SK-N-SH (cell line): Measurements from ENCODE around the gene INAVA. TPM values are rescaled to one million over a fixed set of nuclear protein-coding genes. Genes with fewer than 3 reads are reported as not detected.

Source experiments
- CTCF ChIA-PET: fragments of 300-600, 350-600 bp; formaldehyde crosslinking; extraction: SDS; loops from one replicate; lab custom pipeline; 2021; lab: Yijun Ruan, JAX
- POLR2A ChIA-PET: fragments of 350-600 bp; sonication (Branson Sonifier 250); formaldehyde crosslinking; extraction: SDS; loops from one replicate; lab custom pipeline; 2020; ENCODE audit warnings: antibody characterized with exemption, inconsistent platforms; lab: Yijun Ruan, JAX
- DNase-seq: peaks from one replicate; pipeline ENCODE4 v3.0.0; 2012
- H2AFZ ChIP-seq: fragments of 200-600 bp; sonication (generic); 2 replicates; pipeline ENCODE4 v1.8.1; 2016; ENCODE audit warnings: antibody characterized with exemption, mild to moderate bottlenecking, low read depth
- H3F3A ChIP-seq: fragments of 200-600 bp; sonication (generic); replicated peaks from 2 replicates; pipeline ENCODE3; 2016; ENCODE audit warnings: antibody characterized with exemption, mild to moderate bottlenecking; ENCODE audit not compliant: insufficient read depth
- H3K27ac ChIP-seq, 2 experiments: fragments of 200-500 bp in 1 of 2; fragments of 200-600 bp in 1 of 2; sonication (Bioruptor generic) in 1 of 2; sonication (generic), shearing (Covaris generic) in 1 of 2; 2 replicates each; pipeline versions ENCODE4 v1.5.1 to v1.6.1; 2014 to 2016; ENCODE audit warnings: low read depth in 2 of 2, inconsistent platforms in 1 of 2, low read length in 1 of 2, mild to moderate bottlenecking in 1 of 2, mixed read lengths in 1 of 2
- H3K27me3 ChIP-seq: fragments of 200-600 bp; sonication (generic), shearing (Covaris generic); 2 replicates; pipeline ENCODE4 v1.6.1; 2016; ENCODE audit warnings: mixed run types; ENCODE audit not compliant: insufficient read depth
- H3K36me3 ChIP-seq, 2 experiments: fragments of 200-500 bp in 1 of 2; fragments of 200-600 bp in 1 of 2; sonication (Bioruptor generic) in 1 of 2; sonication (generic) in 1 of 2; replicated peaks in 1 of 2; 2 replicates each; pipeline versions ENCODE3 to v1.5.1; 2014 to 2016; ENCODE audit warnings: low read length in 1 of 2, mild to moderate bottlenecking in 1 of 2; ENCODE audit not compliant: insufficient read depth in 2 of 2, control insufficient read depth in 1 of 2
- H3K4me1 ChIP-seq, 2 experiments: fragments of 200-500 bp in 1 of 2; fragments of 200-600 bp in 1 of 2; sonication (Bioruptor generic) in 1 of 2; sonication (generic), shearing (Covaris generic) in 1 of 2; 2 replicates each; pipeline versions ENCODE4 v1.5.1 to v1.6.1; 2014 to 2016; ENCODE audit warnings: low read depth in 1 of 2, low read length in 1 of 2, mixed run types in 1 of 2; ENCODE audit not compliant: insufficient read depth in 2 of 2, control insufficient read depth in 1 of 2
- H3K4me2 ChIP-seq: fragments of 200-600 bp; sonication (generic), shearing (Covaris generic); 2 replicates; pipeline ENCODE4 v1.6.1; 2017; ENCODE audit warnings: mixed run types
- H3K4me3 ChIP-seq, 2 experiments: fragments of 200-500 bp in 1 of 2; fragments of 200-600 bp in 1 of 2; sonication (Bioruptor generic) in 1 of 2; sonication (generic), shearing (Covaris generic) in 1 of 2; 2 replicates each; pipeline versions ENCODE4 v1.5.1 to v1.8.1; 2014 to 2016; ENCODE audit warnings: low read depth in 2 of 2, inconsistent platforms in 1 of 2, low read length in 1 of 2, mild to moderate bottlenecking in 1 of 2, mixed read lengths in 1 of 2, moderate library complexity in 1 of 2
- H3K79me2 ChIP-seq: fragments of 200-600 bp; sonication (generic); 2 replicates; pipeline ENCODE4 v1.8.1; 2017; ENCODE audit warnings: mild to moderate bottlenecking; ENCODE audit not compliant: insufficient read depth
- H3K9ac ChIP-seq: fragments of 200-600 bp; sonication (generic); 2 replicates; pipeline ENCODE4 v1.6.1; 2017; ENCODE audit warnings: mixed run types
- H3K9me2 ChIP-seq: fragments of 200-600 bp; sonication (generic); 2 replicates; pipeline ENCODE4 v1.6.1; 2017; ENCODE audit warnings: mixed run types
- H3K9me3 ChIP-seq: fragments of 200-600 bp; sonication (generic); 2 replicates; pipeline ENCODE4 v1.6.1; 2017; ENCODE audit warnings: mixed run types, mild to moderate bottlenecking, moderate library complexity
- H4K20me1 ChIP-seq: fragments of 200-600 bp; sonication (generic); 2 replicates; pipeline ENCODE4 v1.6.1; 2017; ENCODE audit warnings: mild to moderate bottlenecking, mixed run types; ENCODE audit not compliant: insufficient read depth
- CHD2 ChIP-seq: fragments of 150-350 bp; IDR thresholded peaks from 2 replicates; pipeline ENCODE4 v1.6.1; 2018; ENCODE audit warnings: low read length; ENCODE audit not compliant: partially characterized antibody
- IRF3 ChIP-seq: fragments of 150-350 bp; IDR thresholded peaks from 2 replicates; pipeline ENCODE4 v1.6.1; 2016; ENCODE audit warnings: mild to moderate bottlenecking, low read depth, low read length
- MAX ChIP-seq: IDR thresholded peaks from 2 replicates; pipeline ENCODE4 v1.4.0; 2012; ENCODE audit warnings: low read depth
- NRF1 ChIP-seq: IDR thresholded peaks from 2 replicates; pipeline ENCODE4 v1.6.1; 2012; ENCODE audit warnings: low read depth, mild to moderate bottlenecking, low read length
- SIN3A ChIP-seq: IDR thresholded peaks from 2 replicates; pipeline ENCODE4 v1.6.1; 2012; ENCODE audit warnings: low read depth, mild to moderate bottlenecking, low read length, moderate library complexity, borderline replicate concordance
- TAF1 ChIP-seq: IDR thresholded peaks from 2 replicates; pipeline ENCODE4 v1.6.1; 2012; ENCODE audit warnings: low read depth, mild to moderate bottlenecking, low read length, moderate library complexity, borderline replicate concordance
- TCF12 ChIP-seq: IDR thresholded peaks from 2 replicates; pipeline ENCODE4 v1.4.0; 2012
- TEAD4 ChIP-seq: IDR thresholded peaks from 2 replicates; pipeline ENCODE4 v1.4.0; 2012; ENCODE audit warnings: mild to moderate bottlenecking, borderline replicate concordance; ENCODE audit not compliant: insufficient read depth
- WGBS: methylation state at CpG from one replicate; pipeline ENCODE4 v1.1.6; 2017; ENCODE audit warnings: low lambda C conversion rate; 5-methylcytosine and 5-hydroxymethylcytosine counted together
- polyA plus RNA-seq, 3 experiments: library from polyadenylated mRNA; depleted of rRNA; stranded (reverse); fragments of >200 nt; gene quantifications; 2 replicates each; pipeline ENCODE4 v1.2.3, GENCODE V29; 2012
- TF ChIP-seq, protein P1 (sequence below): fragments of 150-350 bp; IDR thresholded peaks from 2 replicates; pipeline ENCODE4 v1.6.1; 2017; ENCODE audit warnings: antibody characterized with exemption, low read length, low read depth, borderline replicate concordance
- TF ChIP-seq, protein P2 (sequence below): IDR thresholded peaks from 2 replicates; pipeline ENCODE4 v1.4.0; 2012; ENCODE audit warnings: low read depth, borderline replicate concordance
- TF ChIP-seq, protein P3 (sequence below): IDR thresholded peaks from 2 replicates; pipeline ENCODE4 v1.6.1; 2012; ENCODE audit warnings: mild to moderate bottlenecking, low read depth, low read length, moderate library complexity

Gene INAVA
- polyA plus RNA-seq, 1 of the 3 experiments (the other 2 are of a cell fraction) = 0.12 TPM

- POLR2A ChIA-PET = no interaction called here
- Histone ChIP-seq H3K36me3 (no peaks in the 10 kb centered on the region), H3K4me2 (no peak within 1 kb of the TSS), H3K9ac (no peak within 1 kb of the TSS), H3K9me2 (no peaks in the 10 kb centered on the region), H3K4me3 (no peak within 1 kb of the TSS), H3K4me1 (no peaks in the 10 kb centered on the region), H3K27ac (no peak within 1 kb of the TSS), H2AFZ (no peak within 1 kb of the TSS), H3K27me3 (no peaks in the 10 kb centered on the region), H4K20me1 (no peaks in the 10 kb centered on the region), H3K79me2 (no peaks in the 10 kb centered on the region), H3F3A (no peaks in the 10 kb centered on the region), H3K9me3 (no peaks in the 10 kb centered on the region)
- WGBS = 82% methylated on average over 20 of the region's 23 CpGs
- TF ChIP-seq CHD2 (no peak), TEAD4 (no peak)
- CTCF ChIA-PET = no interaction called here
- no peak for DNase-seq
These were observed 22.1 kb upstream of the INAVA start, which contains the start of gene GPR25 for GRCh38 chr1:200872446-200873115. GPR25 (plus strand) TSS chr1:200872981; CDS start chr1:200873038, 57 bp downstream.

- no peak overlapping the region for H3K9ac ChIP-seq
- H3K4me3 ChIP-seq = no peak overlapping the region
- H2AFZ ChIP-seq = no peak overlapping the region
- no peaks in the 10 kb centered on the region for H3K27me3 ChIP-seq
- H3K36me3 ChIP-seq = no peaks in the 10 kb centered on the region
- H3F3A ChIP-seq = no peaks in the 10 kb centered on the region
- H4K20me1 ChIP-seq = no peaks in the 10 kb centered on the region
- no peak for DNase-seq
- H3K9me3 ChIP-seq = no peaks in the 10 kb centered on the region
- no peak overlapping the region for H3K27ac ChIP-seq
- WGBS = 51% methylated on average over 8 of the region's 61 CpGs
- ChIA-PET POLR2A (no interaction called here), CTCF (no interaction called here)
- H3K79me2 ChIP-seq = no peaks in the 10 kb centered on the region
- TF ChIP-seq TAF1 (no peak), SIN3A (no peak), MAX (no peak)
- TF ChIP-seq, protein P1, sequence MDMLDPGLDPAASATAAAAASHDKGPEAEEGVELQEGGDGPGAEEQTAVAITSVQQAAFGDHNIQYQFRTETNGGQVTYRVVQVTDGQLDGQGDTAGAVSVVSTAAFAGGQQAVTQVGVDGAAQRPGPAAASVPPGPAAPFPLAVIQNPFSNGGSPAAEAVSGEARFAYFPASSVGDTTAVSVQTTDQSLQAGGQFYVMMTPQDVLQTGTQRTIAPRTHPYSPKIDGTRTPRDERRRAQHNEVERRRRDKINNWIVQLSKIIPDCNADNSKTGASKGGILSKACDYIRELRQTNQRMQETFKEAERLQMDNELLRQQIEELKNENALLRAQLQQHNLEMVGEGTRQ = no peak
- H3K9me2 ChIP-seq = no peaks in the 10 kb centered on the region
- H3K4me1 ChIP-seq = no peaks in the 10 kb centered on the region
- no peak overlapping the region for H3K4me2 ChIP-seq
These were observed 21.5 kb upstream of the INAVA start for GRCh38 chr1:200873116-200873670.

GRCh38 chr1:200873671-200874397, 20.9 kb upstream of the INAVA start:
- Histone ChIP-seq H3F3A (no peaks in the 10 kb centered on the region), H3K4me3 (no peak overlapping the region), H2AFZ (no peak overlapping the region), H3K4me1 (no peaks in the 10 kb centered on the region), H3K9me3 (no peaks in the 10 kb centered on the region), H3K4me2 (no peak overlapping the region), H3K36me3 (no peaks in the 10 kb centered on the region), H3K9ac (no peak overlapping the region), H3K9me2 (no peaks in the 10 kb centered on the region), H3K79me2 (no peaks in the 10 kb centered on the region), H3K27ac (no peak overlapping the region), H4K20me1 (no peaks in the 10 kb centered on the region), H3K27me3 (no peaks in the 10 kb centered on the region)
- WGBS = 93% methylated on average over 59 of the region's 66 CpGs
- no peak for DNase-seq
- ChIA-PET POLR2A (no interaction called here), CTCF (no interaction called here)
- TF ChIP-seq TAF1 (no peak), NRF1 (no peak), IRF3 (no peak), TCF12 (no peak)
- TF ChIP-seq, protein P2, sequence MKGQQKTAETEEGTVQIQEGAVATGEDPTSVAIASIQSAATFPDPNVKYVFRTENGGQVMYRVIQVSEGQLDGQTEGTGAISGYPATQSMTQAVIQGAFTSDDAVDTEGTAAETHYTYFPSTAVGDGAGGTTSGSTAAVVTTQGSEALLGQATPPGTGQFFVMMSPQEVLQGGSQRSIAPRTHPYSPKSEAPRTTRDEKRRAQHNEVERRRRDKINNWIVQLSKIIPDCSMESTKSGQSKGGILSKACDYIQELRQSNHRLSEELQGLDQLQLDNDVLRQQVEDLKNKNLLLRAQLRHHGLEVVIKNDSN = no peak
- TF ChIP-seq, protein P3, sequence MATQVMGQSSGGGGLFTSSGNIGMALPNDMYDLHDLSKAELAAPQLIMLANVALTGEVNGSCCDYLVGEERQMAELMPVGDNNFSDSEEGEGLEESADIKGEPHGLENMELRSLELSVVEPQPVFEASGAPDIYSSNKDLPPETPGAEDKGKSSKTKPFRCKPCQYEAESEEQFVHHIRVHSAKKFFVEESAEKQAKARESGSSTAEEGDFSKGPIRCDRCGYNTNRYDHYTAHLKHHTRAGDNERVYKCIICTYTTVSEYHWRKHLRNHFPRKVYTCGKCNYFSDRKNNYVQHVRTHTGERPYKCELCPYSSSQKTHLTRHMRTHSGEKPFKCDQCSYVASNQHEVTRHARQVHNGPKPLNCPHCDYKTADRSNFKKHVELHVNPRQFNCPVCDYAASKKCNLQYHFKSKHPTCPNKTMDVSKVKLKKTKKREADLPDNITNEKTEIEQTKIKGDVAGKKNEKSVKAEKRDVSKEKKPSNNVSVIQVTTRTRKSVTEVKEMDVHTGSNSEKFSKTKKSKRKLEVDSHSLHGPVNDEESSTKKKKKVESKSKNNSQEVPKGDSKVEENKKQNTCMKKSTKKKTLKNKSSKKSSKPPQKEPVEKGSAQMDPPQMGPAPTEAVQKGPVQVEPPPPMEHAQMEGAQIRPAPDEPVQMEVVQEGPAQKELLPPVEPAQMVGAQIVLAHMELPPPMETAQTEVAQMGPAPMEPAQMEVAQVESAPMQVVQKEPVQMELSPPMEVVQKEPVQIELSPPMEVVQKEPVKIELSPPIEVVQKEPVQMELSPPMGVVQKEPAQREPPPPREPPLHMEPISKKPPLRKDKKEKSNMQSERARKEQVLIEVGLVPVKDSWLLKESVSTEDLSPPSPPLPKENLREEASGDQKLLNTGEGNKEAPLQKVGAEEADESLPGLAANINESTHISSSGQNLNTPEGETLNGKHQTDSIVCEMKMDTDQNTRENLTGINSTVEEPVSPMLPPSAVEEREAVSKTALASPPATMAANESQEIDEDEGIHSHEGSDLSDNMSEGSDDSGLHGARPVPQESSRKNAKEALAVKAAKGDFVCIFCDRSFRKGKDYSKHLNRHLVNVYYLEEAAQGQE = no peak
